ENCODE results near the gene LEFTY2.

DNA sequence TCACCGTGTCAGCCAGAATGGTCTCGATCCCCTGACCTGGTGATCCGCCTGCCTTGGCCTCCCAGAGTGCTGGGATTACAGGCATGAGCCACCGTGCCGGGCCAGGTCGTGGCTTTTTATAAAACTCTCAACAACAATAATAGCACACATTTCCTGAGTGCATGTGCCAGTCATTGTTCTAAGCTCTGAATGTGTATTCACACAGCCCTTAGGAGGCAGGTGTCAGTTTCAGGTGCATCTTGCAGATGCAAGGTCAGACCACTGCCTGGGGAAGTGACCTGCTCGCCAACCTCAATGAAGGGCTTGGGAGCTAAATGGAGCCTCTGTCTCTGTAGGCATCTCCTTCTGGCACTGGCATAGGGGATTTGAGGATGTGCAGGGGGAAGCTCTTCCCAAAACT lies 1.6 kb upstream of the LEFTY2 start:
- no peak for TF ChIP-seq EZH2 (IDR thresholded peaks at IDR 0.05; ENCODE audit: low read length, unreplicated experiment)
- TF ChIP-seq, protein P1, sequence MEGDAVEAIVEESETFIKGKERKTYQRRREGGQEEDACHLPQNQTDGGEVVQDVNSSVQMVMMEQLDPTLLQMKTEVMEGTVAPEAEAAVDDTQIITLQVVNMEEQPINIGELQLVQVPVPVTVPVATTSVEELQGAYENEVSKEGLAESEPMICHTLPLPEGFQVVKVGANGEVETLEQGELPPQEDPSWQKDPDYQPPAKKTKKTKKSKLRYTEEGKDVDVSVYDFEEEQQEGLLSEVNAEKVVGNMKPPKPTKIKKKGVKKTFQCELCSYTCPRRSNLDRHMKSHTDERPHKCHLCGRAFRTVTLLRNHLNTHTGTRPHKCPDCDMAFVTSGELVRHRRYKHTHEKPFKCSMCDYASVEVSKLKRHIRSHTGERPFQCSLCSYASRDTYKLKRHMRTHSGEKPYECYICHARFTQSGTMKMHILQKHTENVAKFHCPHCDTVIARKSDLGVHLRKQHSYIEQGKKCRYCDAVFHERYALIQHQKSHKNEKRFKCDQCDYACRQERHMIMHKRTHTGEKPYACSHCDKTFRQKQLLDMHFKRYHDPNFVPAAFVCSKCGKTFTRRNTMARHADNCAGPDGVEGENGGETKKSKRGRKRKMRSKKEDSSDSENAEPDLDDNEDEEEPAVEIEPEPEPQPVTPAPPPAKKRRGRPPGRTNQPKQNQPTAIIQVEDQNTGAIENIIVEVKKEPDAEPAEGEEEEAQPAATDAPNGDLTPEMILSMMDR (conservative IDR thresholded peaks at IDR 0.05; ENCODE audit: low read depth, low read length) = no peak
- no peak for TF ChIP-seq EZH2phosphoT487 (IDR thresholded peaks at IDR 0.05; ENCODE audit: borderline replicate concordance, low read length)

Data from PC-3 (cell line).